ENCODE measurements around the gene CLIP1. TPM values are rescaled to one million over a fixed set of nuclear protein-coding genes. Genes with fewer than 3 reads are reported as not detected.
"Not testable (repeated sequence)": the region's sequence is repeated elsewhere in the genome, so short reads cannot be mapped to it uniquely, and the experiment has no call there.

The CLIP1 gene
- total and polyA plus RNA-seq, 12 donors: 36.3 to 135 (median 97.9) TPM

GRCh38 chr12:122437656-122438121 lies 15.2 kb upstream of the CLIP1 start:
- no peak for TF ChIP-seq CTCF (IDR thresholded peaks at IDR 0.05)
- peak; percentile 37 to 96 (median 77) for ATAC-seq
- Histone ChIP-seq H3K4me3 (no peak overlapping the region), H3K4me1 (peaks cover 0 to 6% (median 0%) of the 10 kb centered on the region in 9 donors), H3K9me3 (no peaks in the 10 kb centered on the region), H3K27ac (no peak overlapping the region), H3K27me3 (no peaks in the 10 kb centered on the region), H3K36me3 (no peaks in the 10 kb centered on the region)
- 52 to 54% methylated on average over 8 of the region's 8 CpGs for WGBS, 2 donors
- DNase-seq: peak; percentile 21 to 38
- intact Hi-C loops (cut with DNase I): no loop called here

GRCh38 chr12:122435186-122435585 lies 12.7 kb upstream of the CLIP1 start:
- TF ChIP-seq CTCF (IDR thresholded peaks at IDR 0.05): no peak
- intact Hi-C loops (cut with DNase I): no loop called here
- WGBS, 2 donors: 94 to 96% methylated on average over 4 of the region's 4 CpGs
- Histone ChIP-seq H3K4me1 (peaks cover 0 to 6% (median 0%) of the 10 kb centered on the region in 9 donors), H3K27ac (no peak overlapping the region), H3K9me3 (no peaks in the 10 kb centered on the region), H3K4me3 (no peak overlapping the region), H3K27me3 (no peaks in the 10 kb centered on the region), H3K36me3 (no peaks in the 10 kb centered on the region)
- no peak for DNase-seq
- no peak for ATAC-seq

DNA sequence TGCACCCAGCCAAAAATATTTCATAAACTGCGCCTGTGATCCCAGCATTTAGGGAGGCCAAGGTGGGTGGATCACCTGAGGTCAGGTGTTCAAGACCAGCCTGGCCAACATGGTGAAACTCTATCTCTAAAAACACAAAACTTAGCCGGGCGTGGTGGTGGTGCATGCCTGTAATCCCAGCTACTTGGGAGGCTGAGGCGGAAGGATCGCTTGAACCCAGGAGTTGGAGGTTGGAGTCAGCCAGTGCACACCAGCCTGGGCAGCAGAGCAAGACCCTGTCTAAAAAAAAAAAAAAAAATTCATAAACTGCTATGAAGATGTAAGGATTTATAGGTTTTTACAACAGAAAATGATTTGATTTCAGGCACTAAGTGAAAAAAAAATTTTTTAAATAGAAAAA lies 6.6 kb upstream of the CLIP1 start:
- DNase-seq; H3K27me3 ChIP-seq; H3K27ac ChIP-seq; H3K36me3 ChIP-seq; intact Hi-C loops (cut with DNase I); ATAC-seq; H3K9me3 ChIP-seq; H3K4me3 ChIP-seq; H3K4me1 ChIP-seq: not testable (repeated sequence)
- WGBS, 2 donors: 95 to 99% methylated on average over 5 of the region's 5 CpGs

- DNase-seq: no peak
- Histone ChIP-seq H3K27ac (no peak overlapping the region), H3K27me3 (no peaks in the 10 kb centered on the region), H3K4me1 (peaks cover 4 to 13% (median 11%) of the 10 kb centered on the region in 9 donors), H3K9me3 (no peaks in the 10 kb centered on the region), H3K36me3 (no peaks in the 10 kb centered on the region), H3K4me3 (no peak overlapping the region)
- intact Hi-C loops (cut with DNase I): no loop called here
- TF ChIP-seq CTCF (IDR thresholded peaks at IDR 0.05): no peak
- no peak for ATAC-seq
- WGBS, 2 donors: 97 to 98% methylated on average over 9 of the region's 9 CpGs
These were observed 4.9 kb upstream of the CLIP1 start for GRCh38 chr12:122427403-122427802.

- Histone ChIP-seq H3K4me3 (peak overlapping the region; percentile 43 to 100 (median 92)), H3K9me3 (no peaks in the 10 kb centered on the region), H3K36me3 (no peaks in the 10 kb centered on the region), H3K4me1 (peaks cover 12 to 38% (median 27%) of the 10 kb centered on the region in 9 donors), H3K27ac (peak overlapping the region; percentile 31 to 100 (median 84)), H3K27me3 (no peaks in the 10 kb centered on the region)
- WGBS, 2 donors: 18% methylated on average over 21 of the region's 21 CpGs
- intact Hi-C loops (cut with DNase I): no loop called here
- DNase-seq (peak; percentile 11 to 13), ATAC-seq (peak in 5 of 8 donors; percentile 16 to 30 (median 25))
- no peak for TF ChIP-seq CTCF (IDR thresholded peaks at IDR 0.05)
These were observed 1.0 kb upstream of the CLIP1 start for GRCh38 chr12:122423258-122424165.

Data from heart right ventricle (tissue), 16 donors.